Upper lobe of right lung (tissue), 1 donor: ENCODE data around the gene ELMOD3. TPM values are rescaled to one million over a fixed set of nuclear protein-coding genes. Genes with fewer than 3 reads are reported as not detected.
A peak's percentile ranks its signal among the peaks of the same experiment; 100 is the strongest.

ENCODE experiments used
- ATAC-seq: fragments of 200-7000 bp; cut with Tn5 transposase; one replicate; pipeline ENCODE4 v1.9.1; 2020; ENCODE audit warnings: mild to moderate bottlenecking, moderate library complexity
- DNase-seq: peaks from one replicate; pipeline ENCODE4 v3.0.0-alpha.2; 2020
- H3K27ac ChIP-seq: fragments of 200-600 bp; one replicate; pipeline ENCODE4 v1.8.0; 2022
- H3K27me3 ChIP-seq: fragments of 200-600 bp; one replicate; pipeline ENCODE4 v1.8.0; 2022; ENCODE audit warnings: mild to moderate bottlenecking
- H3K36me3 ChIP-seq: fragments of 200-600 bp; one replicate; pipeline ENCODE4 v1.8.0; 2022
- H3K4me1 ChIP-seq: fragments of 200-600 bp; one replicate; pipeline ENCODE4 v1.8.0; 2022
- H3K4me3 ChIP-seq: fragments of 200-600 bp; one replicate; pipeline ENCODE4 v1.8.0; 2022; ENCODE audit warnings: mild to moderate bottlenecking
- H3K9me3 ChIP-seq: fragments of 200-600 bp; one replicate; pipeline ENCODE4 v1.8.0; 2022
- intact Hi-C: fragments of 100-400 bp; cut with DNase I; formaldehyde crosslinking; loops from one replicate; pipeline ENCODE4 v1.11.0; 2022
- total RNA-seq: library from RNA; stranded (reverse); fragmentation: NEBNext Ultra II Directional; extraction: Animal tissue kit (Norgen Biotek cat#: 25700); gene quantifications from one replicate; pipeline ENCODE4 v1.2.1, GENCODE V29; 2021
- TF ChIP-seq, protein P1 (sequence below): fragments of 200-600 bp; IDR thresholded peaks from one replicate; pipeline ENCODE4 v1.8.0; 2022; ENCODE audit warnings: antibody characterized with exemption
- donor health status: DM: no; HTN: yes; CAD: no; lungs with severe emphysema.

ELMOD3 gene
- total RNA-seq, 1 donor from 2014 or later, result 22.0 TPM

DNA sequence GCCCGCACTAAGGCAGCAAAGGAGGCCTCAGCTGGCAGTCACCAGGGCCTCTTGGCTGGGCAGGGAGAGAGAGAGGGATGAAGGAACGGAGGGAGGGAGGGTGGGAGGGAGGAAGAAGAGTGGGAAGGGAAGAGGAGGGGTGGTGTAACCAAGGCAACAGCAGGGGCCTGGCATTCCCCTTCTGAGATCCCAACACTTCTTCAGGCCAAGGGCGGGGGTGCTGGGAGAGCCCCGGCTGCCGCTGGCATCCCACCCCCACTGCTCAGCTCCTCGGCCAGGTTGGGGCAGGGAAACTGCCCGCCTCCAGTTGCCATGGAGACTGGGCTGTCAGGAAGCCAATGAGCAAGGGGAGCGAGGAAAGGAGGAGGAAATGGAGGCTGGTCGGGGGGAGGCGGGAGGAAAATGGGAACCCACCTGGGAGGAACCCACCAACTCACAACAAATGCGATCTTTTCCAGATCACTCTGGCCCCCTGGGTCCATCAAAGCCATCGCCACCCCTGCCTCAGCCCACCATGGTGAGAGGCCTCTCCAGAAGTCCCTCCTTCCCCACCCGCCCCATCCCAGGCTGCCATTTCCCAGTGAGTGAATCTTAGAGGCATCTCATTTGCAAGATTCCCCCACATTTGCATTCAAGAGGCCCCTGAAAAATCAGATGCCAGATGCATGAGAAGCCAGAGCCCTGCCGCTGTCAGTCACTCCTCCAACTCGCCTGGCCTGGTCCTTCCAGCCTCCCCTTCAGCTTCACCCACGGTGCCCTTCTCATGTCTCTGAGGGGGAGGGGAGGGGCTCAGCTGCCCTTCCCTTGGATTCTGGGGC is 76.4 kb downstream of the ELMOD3 start:
- H3K27ac ChIP-seq, result no peak overlapping the region
- TF ChIP-seq, protein P1, sequence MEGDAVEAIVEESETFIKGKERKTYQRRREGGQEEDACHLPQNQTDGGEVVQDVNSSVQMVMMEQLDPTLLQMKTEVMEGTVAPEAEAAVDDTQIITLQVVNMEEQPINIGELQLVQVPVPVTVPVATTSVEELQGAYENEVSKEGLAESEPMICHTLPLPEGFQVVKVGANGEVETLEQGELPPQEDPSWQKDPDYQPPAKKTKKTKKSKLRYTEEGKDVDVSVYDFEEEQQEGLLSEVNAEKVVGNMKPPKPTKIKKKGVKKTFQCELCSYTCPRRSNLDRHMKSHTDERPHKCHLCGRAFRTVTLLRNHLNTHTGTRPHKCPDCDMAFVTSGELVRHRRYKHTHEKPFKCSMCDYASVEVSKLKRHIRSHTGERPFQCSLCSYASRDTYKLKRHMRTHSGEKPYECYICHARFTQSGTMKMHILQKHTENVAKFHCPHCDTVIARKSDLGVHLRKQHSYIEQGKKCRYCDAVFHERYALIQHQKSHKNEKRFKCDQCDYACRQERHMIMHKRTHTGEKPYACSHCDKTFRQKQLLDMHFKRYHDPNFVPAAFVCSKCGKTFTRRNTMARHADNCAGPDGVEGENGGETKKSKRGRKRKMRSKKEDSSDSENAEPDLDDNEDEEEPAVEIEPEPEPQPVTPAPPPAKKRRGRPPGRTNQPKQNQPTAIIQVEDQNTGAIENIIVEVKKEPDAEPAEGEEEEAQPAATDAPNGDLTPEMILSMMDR, result no peak
- DNase-seq, result no peak
- no peaks in the 10 kb centered on the region for H3K9me3 ChIP-seq
- no peak for ATAC-seq
- intact Hi-C loops, result no loop called here
- H3K4me3 ChIP-seq, result no peak overlapping the region
- H3K36me3 ChIP-seq, result no peaks in the 10 kb centered on the region
- peaks cover 14% of the 10 kb centered on the region for H3K4me1 ChIP-seq
- no peaks in the 10 kb centered on the region for H3K27me3 ChIP-seq

DNA sequence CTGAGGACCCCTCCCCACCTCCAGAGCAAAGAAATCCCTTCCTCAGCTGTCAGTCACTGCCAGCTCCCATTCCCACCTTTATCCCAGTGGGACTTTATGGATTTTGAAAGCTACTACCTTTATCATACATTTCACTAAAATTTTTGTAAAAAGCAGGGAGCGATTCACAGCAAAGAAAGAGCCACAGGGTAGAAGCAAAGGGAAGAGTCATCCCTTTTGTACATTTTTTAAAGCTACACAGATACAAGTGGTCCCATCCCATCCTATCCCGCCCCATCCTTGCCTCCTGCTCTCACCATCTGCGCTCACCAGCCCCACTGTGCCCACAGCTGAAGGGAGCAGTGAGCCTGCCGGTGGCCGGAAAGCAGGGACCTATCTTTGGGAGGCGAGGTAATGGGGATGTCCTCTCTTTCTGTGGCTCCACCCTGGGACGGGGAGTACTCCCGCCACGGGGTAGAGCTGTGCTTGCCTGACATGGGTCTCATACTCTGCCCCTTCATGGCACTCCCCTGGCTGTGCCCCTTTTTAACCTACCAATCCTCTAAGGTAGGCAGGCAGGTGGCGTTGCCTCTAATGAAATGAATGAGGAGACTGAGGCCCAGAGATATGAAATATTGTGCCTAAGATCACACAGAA is 77.1 kb downstream of the ELMOD3 start:
- Histone ChIP-seq H3K4me3 (no peak overlapping the region), H3K27me3 (no peaks in the 10 kb centered on the region), H3K36me3 (no peaks in the 10 kb centered on the region), H3K9me3 (no peaks in the 10 kb centered on the region), H3K27ac (no peak overlapping the region), H3K4me1 (peaks cover 17% of the 10 kb centered on the region)
- ATAC-seq, result no peak
- intact Hi-C loops, result no loop called here
- no peak for DNase-seq
- TF ChIP-seq, protein P1, result no peak

DNA sequence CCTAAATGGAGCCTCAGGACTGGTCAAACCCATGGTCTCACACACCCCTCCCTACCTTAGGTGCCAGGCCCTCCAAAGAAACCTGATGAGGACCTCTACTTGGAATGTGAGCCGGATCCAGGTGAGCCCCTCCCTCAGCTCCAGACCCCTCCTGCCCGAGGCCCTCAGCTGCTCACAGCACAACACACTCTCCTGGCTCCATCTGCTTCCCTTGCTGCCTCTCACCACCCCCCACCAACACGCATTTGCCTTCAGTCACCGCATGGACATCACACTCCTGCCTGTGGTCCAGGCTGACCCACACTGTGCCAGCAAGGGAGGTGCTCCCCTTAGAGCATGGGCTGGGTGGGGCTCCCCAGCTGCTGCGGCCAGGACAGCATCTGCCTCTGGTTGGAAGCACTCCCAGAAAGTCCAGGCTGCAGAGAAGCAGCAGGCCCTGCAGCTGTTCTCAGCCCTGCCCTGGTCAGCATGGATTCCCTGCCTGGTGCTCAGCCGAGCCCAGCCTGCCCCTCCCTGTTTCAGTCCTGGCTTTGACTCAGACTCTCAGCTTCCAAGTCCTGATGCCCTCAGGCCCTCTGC is 79.0 kb downstream of the ELMOD3 start:
- peak overlapping the region; percentile 33 for H3K27ac ChIP-seq
- H3K36me3 ChIP-seq, result no peaks in the 10 kb centered on the region
- DNase-seq (peak; percentile 75), ATAC-seq (peak; percentile 33)
- H3K27me3 ChIP-seq, result no peaks in the 10 kb centered on the region
- TF ChIP-seq, protein P1, result no peak
- intact Hi-C loops, result no loop called here
- H3K4me1 ChIP-seq, result peaks cover 32% of the 10 kb centered on the region
- H3K9me3 ChIP-seq, result no peaks in the 10 kb centered on the region
- H3K4me3 ChIP-seq, result no peak overlapping the region

DNA sequence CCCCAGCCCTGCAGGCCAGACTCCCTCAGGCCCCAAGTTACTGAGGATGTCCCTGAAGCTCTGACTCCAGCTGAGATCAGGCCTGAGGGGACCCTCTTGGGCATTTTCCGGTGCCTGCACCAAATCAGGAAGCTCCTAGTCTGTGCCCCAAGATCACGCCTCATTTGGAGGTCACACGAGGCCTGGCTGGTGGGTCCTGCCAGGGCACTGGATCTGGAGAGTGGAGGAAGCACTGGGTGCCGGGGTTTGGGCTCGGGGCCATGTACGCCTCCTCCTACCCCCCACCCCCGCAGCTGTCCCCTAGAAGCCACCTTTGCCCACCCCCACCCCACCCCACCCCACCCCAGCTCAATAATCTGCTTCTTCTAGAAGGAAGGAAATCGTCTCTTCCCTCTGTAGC is 80.1 kb downstream of the ELMOD3 start:
- no peak overlapping the region for H3K4me3 ChIP-seq
- H3K9me3 ChIP-seq, result no peaks in the 10 kb centered on the region
- H3K4me1 ChIP-seq, result peaks cover 38% of the 10 kb centered on the region
- ATAC-seq, result no peak
- no peaks in the 10 kb centered on the region for H3K27me3 ChIP-seq
- H3K36me3 ChIP-seq, result no peaks in the 10 kb centered on the region
- intact Hi-C loops, result no loop called here
- DNase-seq, result no peak
- TF ChIP-seq, protein P1, result no peak
- no peak overlapping the region for H3K27ac ChIP-seq

DNA sequence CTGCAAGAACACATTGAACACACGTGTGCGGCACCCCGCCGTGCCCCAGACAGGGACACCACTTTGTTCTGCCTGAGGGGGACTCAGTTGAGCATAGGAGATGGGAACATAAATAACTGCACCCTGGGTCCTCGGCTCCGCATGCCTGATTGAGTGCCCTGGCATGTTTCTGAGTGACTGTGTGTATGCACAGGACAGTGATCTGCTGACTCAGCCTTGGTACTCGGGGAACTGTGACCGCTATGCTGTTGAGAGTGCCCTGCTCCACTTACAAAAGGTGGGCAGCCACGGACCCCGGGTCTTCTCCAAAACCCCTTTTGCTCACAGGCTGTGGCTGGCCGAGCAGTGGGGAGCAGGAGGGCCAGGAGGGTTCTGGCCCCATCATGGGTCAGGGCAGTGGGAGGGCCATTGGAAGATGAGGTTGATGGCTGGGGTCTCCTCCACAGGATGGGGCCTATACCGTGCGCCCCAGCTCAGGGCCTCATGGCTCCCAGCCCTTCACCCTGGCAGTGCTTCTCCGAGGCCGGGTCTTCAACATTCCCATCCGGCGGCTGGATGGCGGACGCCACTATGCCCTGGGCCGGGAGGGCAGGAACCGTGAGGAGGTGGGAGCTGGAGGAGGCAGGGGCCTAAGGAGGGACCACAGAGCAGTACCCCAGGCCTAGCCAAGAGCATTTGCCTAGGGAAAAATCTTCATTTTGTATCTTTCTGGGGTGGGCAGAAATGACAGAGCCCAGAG is 80.8 kb downstream of the ELMOD3 start:
- no peaks in the 10 kb centered on the region for H3K36me3 ChIP-seq
- no peak overlapping the region for H3K27ac ChIP-seq
- ATAC-seq (peak; percentile 4), DNase-seq (peak; percentile 69)
- peaks cover 38% of the 10 kb centered on the region for H3K4me1 ChIP-seq
- no peaks in the 10 kb centered on the region for H3K27me3 ChIP-seq
- intact Hi-C loops, result no loop called here
- TF ChIP-seq, protein P1, result no peak
- no peaks in the 10 kb centered on the region for H3K9me3 ChIP-seq
- no peak overlapping the region for H3K4me3 ChIP-seq
